ENCODE results near the gene NFIX. TPM values are rescaled to one million over a fixed set of nuclear protein-coding genes. Genes with fewer than 3 reads are reported as not detected.
A peak's percentile ranks its signal among the peaks of the same experiment; 100 is the strongest.

Gene NFIX
- total and polyA plus RNA-seq, 2 of the 13 experiments (the other 11 are each of a cell fraction or from before 2014, with no cell fraction given): 3.4 to 5.4 TPM

GRCh38 chr19:13117772-13118423 lies 122.6 kb downstream of the NFIX start, which contains the start of gene NACC1 (continued):
- TF ChIP-seq ADNP (CRISPR knock-in tag; IDR thresholded peaks at IDR 0.05) (peak; percentile 95), GABPA (IDR thresholded peaks at IDR 0.05; ENCODE audit: low read depth, low read length) (peak; percentile 37; the same call in 1 of the 2 replicates), GABPA (CRISPR knock-in tag; IDR thresholded peaks at IDR 0.05; ENCODE audit: low read depth) (peak; percentile 30; the same call in 1 of the 2 replicates), ZNF580 (CRISPR knock-in tag; IDR thresholded peaks at IDR 0.05; ENCODE audit: borderline replicate concordance, low read depth) (0 out of 2 replicates have a peak, but pooled peaks have one; percentile 60), ERF (CRISPR knock-in tag; IDR thresholded peaks at IDR 0.05) (0 out of 2 replicates have a peak, but pooled peaks have one; percentile 25), NONO (IDR thresholded peaks at IDR 0.05) (no peak), NONO (CRISPR knock-in tag; conservative IDR thresholded peaks at IDR 0.05) (0 out of 2 replicates have a peak, but pooled peaks have one; percentile 25), CBX2 (IDR thresholded peaks at IDR 0.05; ENCODE audit: low read depth, low read length) (no peak), CBX2 (CRISPR knock-in tag; IDR thresholded peaks at IDR 0.05; ENCODE audit: low read depth) (no peak), HINFP (CRISPR knock-in tag; IDR thresholded peaks at IDR 0.05; ENCODE audit: low read depth) (no peak), HOXA3 (CRISPR knock-in tag; IDR thresholded peaks at IDR 0.05) (peak; percentile 70), ZC3H4 (CRISPR knock-in tag; IDR thresholded peaks at IDR 0.05; ENCODE audit: borderline replicate concordance) (no peak), ZNF777 (CRISPR knock-in tag; IDR thresholded peaks at IDR 0.05) (peak; percentile 58; the same call in 1 of the 2 replicates), MYPOP (CRISPR knock-in tag; IDR thresholded peaks at IDR 0.05) (peak; percentile 39; the same call in 1 of the 2 replicates), HIC2 (CRISPR knock-in tag; IDR thresholded peaks at IDR 0.05; ENCODE audit: low read depth) (no peak), SRF (IDR thresholded peaks at IDR 0.05; ENCODE audit: low read depth, low read length) (peak; percentile 87), TGIF2 (CRISPR knock-in tag; IDR thresholded peaks at IDR 0.05) (0 out of 2 replicates have a peak, but pooled peaks have one; percentile 13), RFXAP (CRISPR knock-in tag; IDR thresholded peaks at IDR 0.05; ENCODE audit: borderline replicate concordance) (peak; percentile 19; the same call in 1 of the 2 replicates), HCFC1 (IDR thresholded peaks at IDR 0.05; ENCODE audit: low read depth, low read length) (peak; percentile 44; the same call in 1 of the 2 replicates), ZNF570 (CRISPR knock-in tag; IDR thresholded peaks at IDR 0.05; ENCODE audit: borderline replicate concordance) (no peak), ZNF121 (CRISPR knock-in tag; IDR thresholded peaks at IDR 0.05) (peak; percentile 81), ZNF382 (CRISPR knock-in tag; IDR thresholded peaks at IDR 0.05; ENCODE audit: borderline replicate concordance) (no peak), MTERF4 (CRISPR knock-in tag; IDR thresholded peaks at IDR 0.05) (no peak), CCDC6 (CRISPR knock-in tag; IDR thresholded peaks at IDR 0.05) (peak; percentile 70), ESRRA (CRISPR knock-in tag; IDR thresholded peaks at IDR 0.05; ENCODE audit: low read depth) (peak; percentile 44; the same call in 1 of the 2 replicates), ZNF24 (IDR thresholded peaks at IDR 0.05) (0 out of 2 replicates have a peak, but pooled peaks have one; percentile 28), RARA (CRISPR knock-in tag; IDR thresholded peaks at IDR 0.05) (no peak)
